ENCODE data around the gene PACRG. TPM values are rescaled to one million over a fixed set of nuclear protein-coding genes. Genes with fewer than 3 reads are reported as not detected.

PACRG gene
- total and polyA plus RNA-seq, 2 of the 8 experiments (the other 6 are each of a cell fraction or from before 2014, with no cell fraction given): 0.44 to 0.54 TPM

- no peak for TF ChIP-seq ATF3 (IDR thresholded peaks at IDR 0.05; ENCODE audit: insufficient read depth, low read depth, low read length)
- TF ChIP-seq GABPA (IDR thresholded peaks at IDR 0.05; ENCODE audit: borderline replicate concordance, insufficient read depth, low read length): no peak
- TF ChIP-seq CTCF (IDR thresholded peaks at IDR 0.05; ENCODE audit: control extremely low read depth in 1 of 3, insufficient read depth in 1 of 3, low read depth in 1 of 3, low read length in 3 of 3): no peak
- TF ChIP-seq KDM4A (IDR thresholded peaks at IDR 0.05; ENCODE audit: low read depth, low read length, severe bottlenecking): no peak
These were observed 527.5 kb downstream of the PACRG start (continued) for GRCh38 chr6:163255265-163255664.
